HG03575 (cell line): ENCODE measurements around the gene SMC5.
A peak's percentile ranks its signal among the peaks of the same experiment; 100 is the strongest.
"Not testable (repeated sequence)": the region's sequence is repeated elsewhere in the genome, so short reads cannot be mapped to it uniquely, and the experiment has no call there.

ENCODE experiments used
- ATAC-seq: cut with Tn5 transposase; IDR thresholded peaks from one replicate; pipeline ENCODE4 v1.9.1; 2021; ENCODE audit not compliant: unreplicated experiment, insufficient number of reproducible peaks, low FRiP score; ENCODE audit errors: extremely low read depth

The SMC5 gene

GRCh38 chr9:70258692-70259511, at the start of gene SMC5:
TSS of gene SMC5 (plus strand) at chr9:70258978. CDS start at chr9:70259079, 101 bp downstream.
- ATAC-seq: peak; percentile 57

GRCh38 chr9:70217029-70217428, 41.7 kb upstream of the SMC5 start:
- ATAC-seq: no peak

GRCh38 chr9:70218767-70219166, 40.0 kb upstream of the SMC5 start:
- ATAC-seq: no peak

- ATAC-seq: no peak
These were observed 38.6 kb upstream of the SMC5 start for GRCh38 chr9:70220216-70220615.

- ATAC-seq: no peak
These were observed 36.4 kb upstream of the SMC5 start for GRCh38 chr9:70222354-70222753.

- ATAC-seq: no peak
These were observed 30.7 kb upstream of the SMC5 start for GRCh38 chr9:70228118-70228517.

GRCh38 chr9:70228611-70229010, 30.2 kb upstream of the SMC5 start:
- ATAC-seq: no peak

GRCh38 chr9:70229026-70229425, 29.8 kb upstream of the SMC5 start:
- no peak for ATAC-seq

- ATAC-seq: no peak
These were observed 29.2 kb upstream of the SMC5 start for GRCh38 chr9:70229579-70229978.

- ATAC-seq: no peak
These were observed 26.3 kb upstream of the SMC5 start for GRCh38 chr9:70232476-70232875.

- not testable (repeated sequence) for ATAC-seq
These were observed 24.6 kb upstream of the SMC5 start for GRCh38 chr9:70234208-70234607.

GRCh38 chr9:70245952-70246351, 12.8 kb upstream of the SMC5 start:
- not testable (repeated sequence) for ATAC-seq

- ATAC-seq: no peak
These were observed 8.6 kb upstream of the SMC5 start for GRCh38 chr9:70250221-70250620.

- no peak for ATAC-seq
These were observed 3.3 kb upstream of the SMC5 start for GRCh38 chr9:70255486-70255885.

GRCh38 chr9:70256123-70256551, 2.6 kb upstream of the SMC5 start:
- no peak for ATAC-seq

- ATAC-seq: no peak
These were observed 1.3 kb upstream of the SMC5 start for GRCh38 chr9:70257502-70257901.

GRCh38 chr9:70257991-70258691, 637 bp upstream of the SMC5 start:
- peak; percentile 22 for ATAC-seq

- no peak for ATAC-seq
These were observed 679 bp downstream of the SMC5 start for GRCh38 chr9:70259512-70259802.

GRCh38 chr9:70260007-70260443, 1.2 kb downstream of the SMC5 start:
- ATAC-seq: no peak

GRCh38 chr9:70260606-70261005, 1.8 kb downstream of the SMC5 start:
- no peak for ATAC-seq
